ENCODE results near the gene RPS6KA5. TPM values are rescaled to one million over a fixed set of nuclear protein-coding genes. Genes with fewer than 3 reads are reported as not detected.

RPS6KA5 gene
- total and polyA plus RNA-seq, 2 donors from 2014 or later, result 0.95 to 9.4 TPM

GRCh38 chr14:91055016-91055415, 5.4 kb downstream of the RPS6KA5 start:
- no peak overlapping the region for H3K27ac ChIP-seq (ENCODE audit: low read depth in 2 of 2, low read length in 2 of 2)
- intact Hi-C loops (cut with DNase I), result no loop called here
- H3K4me1 ChIP-seq (ENCODE audit: control insufficient read depth in 2 of 3, insufficient read depth in 2 of 3, low read depth in 1 of 3, low read length in 3 of 3), result peaks cover 0 to 4% (median 0%) of the 10 kb centered on the region in 3 donors
- no peak for TF ChIP-seq CTCF (IDR thresholded peaks at IDR 0.05; ENCODE audit: borderline replicate concordance, extremely low read depth, insufficient read depth)
- FAIRE-seq, result no peak
- no peak overlapping the region for H3K9ac ChIP-seq (ENCODE audit: low read length in 3 of 3)
- H3K27me3 ChIP-seq (ENCODE audit: control insufficient read depth, insufficient read depth, low read length), result no peaks in the 10 kb centered on the region
- DNase-seq, result no peak
- no peak overlapping the region for H3K4me3 ChIP-seq (ENCODE audit: low read length in 3 of 3)
- no peaks in the 10 kb centered on the region for H3K9me3 ChIP-seq (ENCODE audit: control insufficient read depth in 2 of 3, insufficient read depth in 1 of 3, low read length in 3 of 3)
- H3K36me3 ChIP-seq (ENCODE audit: control insufficient read depth in 2 of 3, insufficient read depth in 3 of 3, low read length in 3 of 3), result no peaks in the 10 kb centered on the region

GRCh38 chr14:91048676-91049075, 11.8 kb downstream of the RPS6KA5 start:
- no peak for TF ChIP-seq CTCF (IDR thresholded peaks at IDR 0.05; ENCODE audit: borderline replicate concordance, extremely low read depth, insufficient read depth)
- FAIRE-seq (no peak), DNase-seq (no peak)
- no peak overlapping the region for H3K9ac ChIP-seq (ENCODE audit: low read length in 3 of 3)
- H3K4me3 ChIP-seq (ENCODE audit: low read length in 3 of 3), result no peak overlapping the region
- intact Hi-C loops (cut with DNase I), result no loop called here
- H3K9me3 ChIP-seq (ENCODE audit: control insufficient read depth in 2 of 3, insufficient read depth in 1 of 3, low read length in 3 of 3), result no peaks in the 10 kb centered on the region
- no peak overlapping the region for H3K27ac ChIP-seq (ENCODE audit: low read depth in 2 of 2, low read length in 2 of 2)
- no peaks in the 10 kb centered on the region for H3K27me3 ChIP-seq (ENCODE audit: control insufficient read depth, insufficient read depth, low read length)
- no peaks in the 10 kb centered on the region for H3K36me3 ChIP-seq (ENCODE audit: control insufficient read depth in 2 of 3, insufficient read depth in 3 of 3, low read length in 3 of 3)
- H3K4me1 ChIP-seq (ENCODE audit: control insufficient read depth in 2 of 3, insufficient read depth in 2 of 3, low read depth in 1 of 3, low read length in 3 of 3), result no peaks in the 10 kb centered on the region

- no peak for FAIRE-seq
- no peak for DNase-seq
- intact Hi-C loops (cut with DNase I), result no loop called here
These were observed 12.2 kb downstream of the RPS6KA5 start for GRCh38 chr14:91048265-91048664.

More at GRCh38 chr14:91048265-91048664, 12.2 kb downstream of the RPS6KA5 start:
- H3K4me3 ChIP-seq (ENCODE audit: low read length in 3 of 3), result no peak overlapping the region
- H3K36me3 ChIP-seq (ENCODE audit: control insufficient read depth in 2 of 3, insufficient read depth in 3 of 3, low read length in 3 of 3), result no peaks in the 10 kb centered on the region
- no peaks in the 10 kb centered on the region for H3K9me3 ChIP-seq (ENCODE audit: control insufficient read depth in 2 of 3, insufficient read depth in 1 of 3, low read length in 3 of 3)
- TF ChIP-seq CTCF (IDR thresholded peaks at IDR 0.05; ENCODE audit: borderline replicate concordance, extremely low read depth, insufficient read depth), result no peak
- H3K9ac ChIP-seq (ENCODE audit: low read length in 3 of 3), result no peak overlapping the region
- H3K4me1 ChIP-seq (ENCODE audit: control insufficient read depth in 2 of 3, insufficient read depth in 2 of 3, low read depth in 1 of 3, low read length in 3 of 3), result no peaks in the 10 kb centered on the region
- H3K27ac ChIP-seq (ENCODE audit: low read depth in 2 of 2, low read length in 2 of 2), result no peak overlapping the region
- no peaks in the 10 kb centered on the region for H3K27me3 ChIP-seq (ENCODE audit: control insufficient read depth, insufficient read depth, low read length)
